GM18951 (cell line): ENCODE measurements around the gene BBS9.
A peak's percentile ranks its signal among the peaks of the same experiment; 100 is the strongest.
"Not testable (repeated sequence)": the region's sequence is repeated elsewhere in the genome, so short reads cannot be mapped to it uniquely, and the experiment has no call there.

Experiments used
- POLR2A ChIP-seq: IDR thresholded peaks from 4 replicates; pipeline ENCODE4 v1.6.1; 2011; ENCODE audit warnings: mild to moderate bottlenecking; ENCODE audit not compliant: insufficient read length, insufficient read depth; ENCODE audit errors: extremely low read depth
- in situ Hi-C: fragments of 300-500 bp; cut with MboI; formaldehyde crosslinking; loops from one replicate; pipeline ENCODE4 v1.12.0; 2022; ENCODE audit warnings: low sequenced_read_pairs, mixed read lengths, inconsistent platforms; ENCODE audit not compliant: unreplicated experiment

The BBS9 gene

DNA sequence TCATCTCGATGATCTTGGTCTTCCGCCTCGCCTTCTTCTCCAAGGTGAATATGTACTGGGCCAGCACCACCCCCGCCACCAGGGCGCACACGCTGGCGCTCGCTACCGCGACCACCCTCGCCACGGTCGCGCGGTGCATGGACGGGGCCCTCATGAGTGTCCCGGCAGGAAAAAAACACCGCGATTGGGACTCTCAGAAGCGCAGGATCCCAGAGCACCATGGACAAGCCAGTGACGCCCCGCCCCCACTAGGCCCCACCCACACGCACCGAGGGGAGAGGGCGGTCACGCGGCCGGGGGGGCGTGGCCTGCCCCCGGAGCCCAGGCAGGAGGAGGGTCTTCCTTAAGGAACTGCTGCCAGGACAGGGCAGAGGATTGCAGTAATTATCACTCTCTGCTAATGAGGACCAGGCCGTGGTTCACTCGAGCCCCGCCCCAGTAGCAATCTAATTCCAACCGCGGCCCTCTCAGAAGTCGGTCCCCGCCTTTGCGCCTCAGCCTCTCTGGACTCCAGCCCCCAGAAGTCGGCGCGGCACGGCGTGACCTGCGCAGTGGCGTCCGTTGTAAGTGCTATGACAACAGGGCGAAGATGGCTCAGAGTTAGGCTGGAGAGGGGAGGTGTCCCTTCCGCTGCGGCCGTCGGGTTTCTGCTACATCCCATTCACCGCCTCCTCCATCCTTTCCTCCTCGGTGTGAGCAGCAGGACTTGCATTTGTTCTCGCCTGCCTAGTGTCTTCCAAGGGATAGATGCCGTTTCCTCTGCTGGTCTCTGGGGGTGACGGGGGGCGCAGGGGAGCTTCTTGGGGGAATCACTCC, at the start of gene BBS9:
TSS of gene BBS9 (plus strand) at position 575 of the 816 bp plus-strand sequence. CDS start 16,689 bp downstream, outside the sequence.
- in situ Hi-C loops = no loop called here
- peak; percentile 57 for TF ChIP-seq POLR2A

DNA sequence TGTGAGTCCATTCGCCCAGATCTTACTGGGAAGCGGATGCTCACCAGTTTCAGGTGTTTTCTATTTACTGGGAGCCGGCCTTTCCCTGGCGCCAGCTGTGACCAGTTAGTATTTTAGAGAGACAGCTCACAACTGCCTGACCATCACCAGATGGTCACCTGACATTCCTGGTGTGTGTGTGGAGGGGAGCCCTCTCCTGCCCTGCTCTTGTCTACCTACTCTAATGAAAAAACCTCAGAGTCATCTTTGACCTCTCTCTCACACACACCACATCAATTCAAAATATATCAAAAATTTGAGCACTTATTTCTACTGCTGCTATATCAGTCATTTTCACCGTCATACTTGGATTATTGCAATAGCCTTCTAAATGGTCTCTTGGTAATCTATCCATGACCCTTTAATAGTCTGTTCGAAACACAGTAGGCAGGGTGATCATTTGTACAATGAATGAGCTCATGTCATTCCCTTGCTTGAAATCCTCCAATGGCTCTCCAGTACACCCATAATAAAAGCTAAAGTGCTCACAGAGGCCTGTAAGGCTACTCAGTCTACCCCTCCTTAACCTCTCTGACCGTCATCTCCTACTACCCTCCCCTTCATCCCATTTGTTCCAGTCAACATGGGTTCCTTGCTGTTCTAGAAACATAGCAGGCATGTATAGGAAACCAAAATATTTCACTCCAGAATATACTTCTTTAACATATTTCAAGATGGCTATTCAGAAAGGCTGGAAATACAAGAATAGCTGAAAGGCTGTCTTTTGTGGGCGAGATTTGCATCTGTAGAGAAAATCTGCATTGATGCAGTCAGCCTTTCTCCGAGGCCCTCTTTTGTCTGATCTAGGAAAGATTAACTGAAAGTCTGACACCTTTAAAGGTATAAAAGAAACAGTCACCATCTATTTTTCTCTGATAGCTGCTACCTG, 49.3 kb upstream of the BBS9 start:
- in situ Hi-C loops = no loop called here
- TF ChIP-seq POLR2A = no peak

DNA sequence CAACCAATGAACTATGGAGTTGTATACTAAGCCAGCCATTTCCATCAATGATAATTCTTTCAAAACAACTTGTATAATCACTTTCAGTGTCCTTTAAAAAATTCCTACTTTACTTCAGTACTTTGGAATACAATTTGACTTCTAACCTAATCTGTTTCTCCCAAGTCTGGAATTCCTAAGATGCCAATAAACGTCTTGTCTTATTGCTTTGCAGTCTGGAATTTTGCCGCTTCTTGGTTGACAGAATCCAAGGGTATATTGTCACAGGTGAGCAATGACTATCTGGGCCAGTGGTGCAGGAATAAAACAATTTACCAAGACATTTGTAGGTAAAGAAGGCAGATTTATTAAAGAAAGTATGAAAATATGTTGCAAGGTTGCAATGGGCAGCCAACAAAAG, 42.0 kb upstream of the BBS9 start:
- no peak for TF ChIP-seq POLR2A
- in situ Hi-C loops = no loop called here

DNA sequence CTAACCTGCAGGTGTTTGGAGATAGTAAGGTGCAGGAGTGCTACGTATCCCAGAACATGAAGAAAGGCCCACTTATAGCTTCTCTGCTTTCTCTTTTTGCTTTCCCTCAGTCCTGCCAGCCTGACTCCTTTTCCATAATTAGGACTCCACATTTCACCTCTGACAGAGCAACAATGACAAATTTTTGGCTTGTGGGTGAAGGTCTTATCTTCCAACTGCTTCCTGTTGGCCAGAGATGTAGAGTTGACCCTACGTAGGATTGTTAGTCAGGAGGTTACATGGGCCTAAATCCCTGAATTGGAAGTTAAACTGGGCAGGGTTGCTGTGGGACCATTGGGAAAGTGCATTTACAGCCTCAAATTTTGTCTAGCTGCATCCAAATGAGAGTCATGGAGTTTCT, 41.5 kb upstream of the BBS9 start:
- no peak for TF ChIP-seq POLR2A
- in situ Hi-C loops = no loop called here

DNA sequence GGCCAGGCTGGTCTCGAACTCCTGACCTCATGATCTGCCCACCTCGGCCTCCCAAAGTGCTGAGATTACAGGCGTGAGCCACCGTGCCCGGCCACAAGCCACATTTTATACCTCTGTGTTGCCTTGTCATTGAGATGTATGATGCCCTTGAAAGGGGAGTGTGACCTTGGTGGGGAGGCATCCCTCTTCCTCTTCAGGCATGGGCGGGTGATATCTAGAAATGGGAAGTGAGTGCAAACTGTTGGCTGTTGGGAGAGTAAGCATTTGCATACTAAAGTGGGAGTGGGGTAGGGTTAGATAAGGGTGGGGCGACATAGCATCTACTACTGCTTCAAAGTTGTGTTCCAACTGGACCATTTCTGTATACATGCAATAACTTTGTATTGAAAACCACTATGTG, 40.2 kb upstream of the BBS9 start:
- in situ Hi-C loops = no loop called here
- TF ChIP-seq POLR2A = no peak

DNA sequence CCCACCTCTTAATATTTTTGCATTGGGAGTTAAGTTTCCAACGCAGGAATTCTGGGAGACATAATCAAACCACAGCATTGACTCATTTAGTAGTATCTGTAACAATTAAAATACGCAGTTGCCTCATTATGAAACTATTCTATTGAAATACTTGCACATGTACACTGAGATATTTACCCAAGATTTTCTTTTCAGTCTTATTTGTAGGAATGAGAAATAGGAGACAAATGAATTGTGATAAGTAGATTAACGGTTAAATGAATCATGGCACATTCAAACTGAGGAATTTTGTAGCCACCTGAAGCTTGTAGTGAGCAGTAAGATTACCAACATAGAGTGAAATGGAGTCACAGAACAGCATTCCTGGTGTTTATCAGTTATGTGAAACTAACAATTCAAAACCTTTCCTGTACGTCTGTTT, 38.2 kb upstream of the BBS9 start:
- no peak for TF ChIP-seq POLR2A
- in situ Hi-C loops = no loop called here

DNA sequence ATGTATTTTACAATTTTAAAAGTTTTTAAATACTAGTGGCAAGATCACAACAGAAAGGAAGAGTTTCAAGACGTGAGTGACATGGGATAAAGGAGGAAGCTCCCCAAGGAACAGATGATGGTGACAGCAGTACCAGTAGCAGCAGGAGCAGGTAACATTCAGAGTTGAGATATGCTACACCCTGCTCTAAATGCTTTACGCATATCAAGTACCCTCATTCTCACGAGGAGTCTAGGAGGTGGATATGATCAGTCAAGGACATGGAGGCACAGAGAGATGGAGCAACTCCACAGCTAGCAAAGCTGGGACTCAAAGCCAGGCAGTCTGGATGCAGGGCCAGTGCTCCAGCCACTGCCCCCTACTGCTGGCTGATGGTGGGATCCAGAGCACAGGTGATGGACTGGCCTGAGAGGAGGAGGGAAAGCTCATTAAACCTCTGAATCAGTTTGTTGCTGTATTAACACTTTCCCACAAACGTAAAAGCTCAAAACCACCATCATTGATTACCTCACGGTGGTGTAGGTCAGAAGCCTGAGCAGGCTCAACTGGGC, 37.6 kb upstream of the BBS9 start:
- TF ChIP-seq POLR2A = no peak

DNA sequence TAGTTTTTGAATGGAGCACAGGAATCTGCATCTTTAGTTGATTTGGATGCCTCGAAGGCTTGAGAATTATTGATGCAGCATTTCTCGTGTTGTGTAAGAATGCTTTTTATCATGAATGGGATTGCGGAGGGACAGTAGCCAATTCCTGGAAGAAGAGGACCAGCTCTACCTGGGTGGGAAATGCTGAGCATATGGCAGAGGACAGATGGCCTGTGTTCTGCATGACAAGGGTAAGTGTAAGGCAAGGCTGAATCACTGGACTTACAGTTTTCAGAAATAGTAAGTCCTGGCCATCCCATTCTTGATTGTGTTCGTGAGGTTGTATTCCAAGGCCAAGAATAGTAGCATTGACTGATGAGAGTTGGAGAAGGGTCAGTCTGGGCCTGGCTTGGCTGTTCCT, 36.1 kb upstream of the BBS9 start:
- no peak for TF ChIP-seq POLR2A
- in situ Hi-C loops = no loop called here

More for the DNA sequence above, 37.6 kb upstream of the BBS9 start:
- in situ Hi-C loops = no loop called here

DNA sequence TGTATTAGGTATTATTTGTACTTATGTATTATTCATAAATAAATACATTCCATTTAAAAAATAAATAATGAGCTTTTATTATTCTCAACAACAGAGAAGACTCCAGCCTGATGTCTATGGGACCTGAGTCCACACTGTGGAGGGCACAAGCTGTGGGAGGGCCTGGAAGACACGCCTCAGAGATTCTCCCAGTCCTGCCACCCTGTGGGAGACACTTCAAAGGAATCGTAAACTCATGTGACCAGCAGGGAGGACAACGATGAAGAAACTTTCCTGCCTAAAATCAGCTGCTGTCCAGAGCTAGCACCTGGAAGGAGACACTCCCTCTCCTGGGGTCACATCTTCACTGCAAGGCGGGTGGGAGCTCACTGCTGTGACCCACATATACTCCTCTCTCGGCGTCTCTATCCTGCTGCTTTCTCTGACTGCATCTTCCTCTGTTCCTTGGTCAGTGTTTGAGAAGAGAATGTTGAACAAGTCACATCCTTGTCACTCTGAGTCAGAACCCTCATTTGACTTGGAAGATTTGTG, 34.6 kb upstream of the BBS9 start:
- in situ Hi-C loops = not testable (repeated sequence)

DNA sequence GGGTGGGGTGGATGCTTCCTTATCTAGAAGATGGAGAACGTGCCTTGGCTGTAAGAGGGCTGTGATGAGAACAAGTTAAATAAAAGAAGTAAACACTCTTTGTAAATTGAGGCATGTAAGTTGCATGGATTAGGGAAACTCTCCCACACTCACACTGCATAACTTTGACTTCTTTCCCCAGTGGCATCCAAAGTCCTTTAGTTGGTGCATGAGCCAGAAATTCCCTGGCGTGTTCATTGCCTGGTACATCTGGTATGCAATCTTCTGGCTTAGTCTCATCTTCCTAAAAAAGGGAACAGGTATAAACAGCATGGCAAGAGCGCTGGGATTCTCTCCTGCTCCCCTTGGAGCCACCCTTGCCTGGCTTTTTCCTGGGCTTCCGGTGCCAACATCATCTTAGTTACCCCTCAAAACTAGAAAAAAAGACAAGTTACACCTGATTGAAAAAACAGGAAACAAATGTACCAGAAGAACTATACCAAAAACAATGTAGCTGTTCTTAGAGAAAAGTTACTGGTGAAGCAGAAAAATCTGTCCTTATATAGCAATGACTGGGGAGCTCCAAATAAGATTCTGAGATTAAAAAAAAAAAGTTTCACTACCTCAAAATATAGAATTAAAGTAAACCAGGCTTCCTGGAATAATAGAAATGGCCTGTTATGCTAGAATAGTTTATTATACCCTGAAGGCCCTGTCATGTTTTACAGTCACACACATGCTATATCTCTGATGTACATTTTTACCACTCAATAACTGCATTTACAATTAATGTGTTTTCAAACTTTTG, 30.0 kb upstream of the BBS9 start:
- in situ Hi-C loops = no loop called here
- TF ChIP-seq POLR2A = no peak

DNA sequence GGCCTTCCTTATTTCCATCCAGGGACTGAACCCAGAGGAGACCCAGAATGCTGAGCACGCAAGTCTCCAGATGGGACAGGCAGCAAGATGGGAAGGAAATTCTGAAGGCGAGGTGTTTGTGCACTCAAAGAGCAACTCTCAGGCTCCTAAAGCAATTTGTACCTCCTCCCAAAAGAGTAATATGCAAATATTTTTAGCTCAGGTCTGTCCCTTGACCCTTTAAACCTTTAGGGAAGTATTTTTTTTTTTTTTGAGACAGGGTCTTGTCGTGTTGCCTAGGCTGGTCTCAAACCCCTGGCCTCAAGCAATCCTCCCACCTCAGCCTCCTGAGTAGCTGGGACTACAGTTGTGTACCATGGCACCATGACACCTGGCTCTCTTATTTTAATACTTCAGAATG, 28.6 kb upstream of the BBS9 start:
- in situ Hi-C loops = no loop called here
- no peak for TF ChIP-seq POLR2A

DNA sequence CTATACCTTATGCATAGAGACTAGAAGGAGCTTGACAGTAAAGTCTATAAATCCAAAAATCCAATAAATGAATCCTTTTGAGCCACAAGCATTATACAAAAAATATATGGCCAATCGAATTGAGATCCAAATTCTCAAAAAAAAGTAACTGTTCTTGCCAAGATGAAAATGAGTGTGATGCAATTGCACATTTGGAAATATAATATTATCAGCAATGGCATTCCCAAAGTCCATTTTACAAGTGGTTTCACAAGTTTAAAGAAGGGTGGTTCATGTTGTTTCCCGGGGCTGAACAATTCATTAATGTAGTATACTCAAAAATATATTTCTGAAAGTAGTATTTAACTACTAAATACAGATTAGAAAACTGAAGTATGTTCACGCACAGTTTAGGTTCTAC, 27.5 kb upstream of the BBS9 start:
- in situ Hi-C loops = no loop called here
- TF ChIP-seq POLR2A = no peak
